OCI-LY1 (cell line): ENCODE results near the gene LCMT1.

ENCODE experiments used
- H2AFZ ChIP-seq: fragments of 200-600 bp; sonication (generic), shearing (Covaris generic); 2 replicates; pipeline ENCODE4 v1.6.0; 2014; ENCODE audit warnings: antibody characterized with exemption, mild to moderate bottlenecking, low read length
- H3F3A ChIP-seq: fragments of 200-600 bp; sonication (generic), shearing (Covaris generic); 2 replicates; pipeline ENCODE4 v1.6.0; 2014; ENCODE audit warnings: mild to moderate bottlenecking, antibody characterized with exemption, low read length, moderate library complexity; ENCODE audit not compliant: insufficient read depth
- H3K27ac ChIP-seq: fragments of 200-600 bp; sonication (generic); 2 replicates; pipeline ENCODE4 v1.5.1; 2014; ENCODE audit warnings: low read length, mixed run types, mild to moderate bottlenecking, low read depth; ENCODE audit not compliant: poor library complexity, severe bottlenecking
- H3K27me3 ChIP-seq: fragments of 200-600 bp; sonication (generic); 2 replicates; pipeline ENCODE4 v1.6.0; 2014; ENCODE audit warnings: antibody characterized with exemption, mild to moderate bottlenecking, low read length, moderate library complexity; ENCODE audit not compliant: insufficient read depth
- H3K36me3 ChIP-seq: fragments of 200-600 bp; sonication (generic); 2 replicates; pipeline ENCODE4 v1.6.1; 2014; ENCODE audit warnings: mild to moderate bottlenecking, antibody characterized with exemption, low read length, moderate library complexity, mixed read lengths; ENCODE audit not compliant: insufficient read depth
- H3K4me1 ChIP-seq: fragments of 200-600 bp; sonication (generic); 2 replicates; pipeline ENCODE4 v1.5.1; 2014; ENCODE audit warnings: mild to moderate bottlenecking, low read length, moderate library complexity; ENCODE audit not compliant: insufficient read depth, severe bottlenecking
- H3K4me2 ChIP-seq: fragments of 200-600 bp; sonication (generic), shearing (Covaris generic); 2 replicates; pipeline ENCODE4 v1.6.1; 2014; ENCODE audit warnings: low read length
- H3K4me3 ChIP-seq: fragments of 200-600 bp; sonication (generic); 2 replicates; pipeline ENCODE4 v1.5.1; 2014; ENCODE audit warnings: low read length, low read depth, mild to moderate bottlenecking, mixed read lengths; ENCODE audit not compliant: poor library complexity, severe bottlenecking
- H3K79me2 ChIP-seq: fragments of 200-600 bp; shearing (Covaris generic); 2 replicates; pipeline ENCODE4 v1.6.1; 2016; ENCODE audit warnings: mixed run types, low read length, mixed read lengths; ENCODE audit not compliant: insufficient read depth
- H3K9ac ChIP-seq: fragments of 200-600 bp; sonication (generic), shearing (Covaris generic); 2 replicates; pipeline ENCODE4 v1.6.1; 2014; ENCODE audit warnings: mild to moderate bottlenecking, low read length, mixed read lengths
- H3K9me2 ChIP-seq: fragments of 200-600 bp; sonication (generic), shearing (Covaris generic); 2 replicates; pipeline ENCODE4 v1.6.1; 2014; ENCODE audit warnings: low read depth, mild to moderate bottlenecking, low read length, mixed read lengths
- H3K9me3 ChIP-seq: fragments of 200-600 bp; shearing (Covaris generic); 2 replicates; pipeline ENCODE4 v1.6.1; 2014; ENCODE audit warnings: low read length, mixed read lengths
- H4K20me1 ChIP-seq: fragments of 200-600 bp; sonication (generic), shearing (Covaris generic); 2 replicates; pipeline ENCODE4 v1.6.0; 2016; ENCODE audit warnings: mild to moderate bottlenecking, low read length; ENCODE audit not compliant: insufficient read depth
- CTCF ChIP-seq: fragments of 200-600 bp; sonication (generic), shearing (Covaris generic); IDR thresholded peaks from 2 replicates; pipeline ENCODE4 v1.5.1; 2017; ENCODE audit warnings: mild to moderate bottlenecking, antibody characterized with exemption, low read length, moderate library complexity, mixed read lengths
- EZH2 ChIP-seq: fragments of 200-600 bp; sonication (generic), shearing (Covaris generic); IDR thresholded peaks from 2 replicates; pipeline ENCODE4 v1.8.0; 2017; ENCODE audit warnings: borderline replicate concordance, mixed run types, mild to moderate bottlenecking, antibody characterized with exemption, low read length, moderate library complexity, mixed read lengths

Gene LCMT1

DNA sequence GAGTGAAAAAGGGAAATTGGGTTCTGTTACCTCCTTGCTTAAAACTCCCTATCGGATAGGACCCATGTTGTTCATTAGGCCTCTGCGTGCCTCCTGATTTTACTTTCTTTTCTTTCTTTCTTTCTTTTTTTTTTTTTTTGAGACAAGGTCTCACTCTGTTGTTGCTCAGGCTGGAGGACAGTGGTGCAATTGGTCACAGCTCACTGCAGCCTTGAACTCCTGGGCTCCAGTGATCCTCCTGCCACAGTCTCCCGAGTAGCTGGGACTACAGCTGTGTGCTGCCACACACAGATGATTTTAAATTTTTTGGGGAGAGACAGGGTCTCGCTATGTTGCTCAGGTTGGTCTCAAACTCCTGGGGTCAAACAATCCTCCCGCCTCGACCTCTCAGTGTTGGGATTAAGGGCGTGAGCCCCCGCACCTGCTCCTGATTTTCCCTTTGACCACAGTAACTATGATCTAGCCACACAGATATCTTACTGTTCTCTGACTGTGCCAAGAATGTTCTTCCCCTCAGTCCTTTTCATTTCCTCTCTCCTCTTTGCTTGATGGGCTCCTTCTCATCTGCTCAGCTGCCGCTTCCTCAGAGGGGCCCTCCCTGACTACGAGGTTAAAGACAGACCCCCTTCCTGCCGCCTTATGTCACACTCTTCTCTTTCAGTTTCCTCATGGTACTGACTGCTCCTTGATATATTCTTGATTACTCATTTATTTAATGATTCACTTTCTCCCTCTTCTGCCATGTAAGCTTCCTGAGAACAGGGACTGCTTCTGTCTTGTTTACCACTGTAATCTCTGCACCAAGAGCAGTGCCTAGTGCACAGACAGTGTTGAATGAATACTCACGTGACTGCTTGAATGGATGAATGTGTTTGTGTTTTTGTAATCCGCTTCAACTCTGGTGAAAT, 44.3 kb downstream of the LCMT1 start:
- Histone ChIP-seq H3K27me3 (no peaks in the 10 kb centered on the region), H3K9ac (no peak overlapping the region), H4K20me1 (no peaks in the 10 kb centered on the region), H3K4me2 (no peak overlapping the region), H3K36me3 (peaks cover 29% of the 10 kb centered on the region), H3K79me2 (no peaks in the 10 kb centered on the region), H3K4me1 (peaks cover 4% of the 10 kb centered on the region), H3F3A (no peaks in the 10 kb centered on the region), H3K9me3 (no peaks in the 10 kb centered on the region), H2AFZ (no peak overlapping the region), H3K4me3 (no peak overlapping the region), H3K9me2 (no peaks in the 10 kb centered on the region), H3K27ac (no peak overlapping the region)
- TF ChIP-seq EZH2 (no peak), CTCF (no peak)

DNA sequence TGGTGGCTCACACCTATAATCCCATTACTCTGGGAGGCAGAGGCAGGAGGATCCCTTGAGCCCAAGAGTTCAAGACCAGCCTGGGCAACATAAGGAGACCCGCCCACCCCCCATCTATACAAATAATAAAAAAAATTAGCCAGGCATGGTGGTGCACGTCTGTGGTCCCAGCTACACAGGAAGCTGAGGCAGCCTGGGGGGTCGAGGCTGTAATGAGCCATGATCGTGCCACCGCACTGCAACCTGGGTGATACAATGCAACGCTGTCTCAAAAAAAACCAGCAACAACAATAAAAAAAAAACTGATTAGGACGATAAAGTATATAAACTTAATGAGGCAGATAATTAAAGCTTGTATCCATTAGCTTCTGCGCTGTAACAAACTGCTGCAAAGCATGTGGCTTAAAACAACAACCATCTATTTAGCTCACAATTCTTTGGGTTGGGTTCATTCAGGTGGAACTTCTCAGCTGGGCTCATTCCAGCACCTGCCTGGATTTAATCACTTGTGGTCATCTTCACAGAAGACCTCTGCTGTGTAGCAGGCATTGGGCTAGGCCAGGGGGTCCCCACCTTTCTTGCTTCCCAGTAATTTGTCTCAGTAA, 45.8 kb downstream of the LCMT1 start:
- H3F3A ChIP-seq = no peaks in the 10 kb centered on the region
- no peak overlapping the region for H3K4me2 ChIP-seq
- no peak overlapping the region for H2AFZ ChIP-seq
- H3K9ac ChIP-seq = no peak overlapping the region
- no peaks in the 10 kb centered on the region for H3K9me2 ChIP-seq
- H3K79me2 ChIP-seq = no peaks in the 10 kb centered on the region
- H3K27me3 ChIP-seq = no peaks in the 10 kb centered on the region
- H3K27ac ChIP-seq = no peak overlapping the region
- peaks cover 36% of the 10 kb centered on the region for H3K36me3 ChIP-seq
- no peak overlapping the region for H3K4me3 ChIP-seq
- H3K9me3 ChIP-seq = no peaks in the 10 kb centered on the region
- no peaks in the 10 kb centered on the region for H4K20me1 ChIP-seq
- TF ChIP-seq CTCF = no peak
- TF ChIP-seq EZH2 = no peak
- H3K4me1 ChIP-seq = peaks cover 4% of the 10 kb centered on the region

- no peaks in the 10 kb centered on the region for H3K9me3 ChIP-seq
- H3K9me2 ChIP-seq = no peaks in the 10 kb centered on the region
- H2AFZ ChIP-seq = no peak overlapping the region
Observed at GRCh38 chr16:25158401-25158800, 46.9 kb downstream of the LCMT1 start.

More at GRCh38 chr16:25158401-25158800, 46.9 kb downstream of the LCMT1 start:
- Histone ChIP-seq H3K36me3 (peaks cover 36% of the 10 kb centered on the region), H3F3A (no peaks in the 10 kb centered on the region), H3K4me3 (no peak overlapping the region), H3K4me2 (no peak overlapping the region), H3K27me3 (no peaks in the 10 kb centered on the region), H3K9ac (no peak overlapping the region), H3K27ac (no peak overlapping the region), H3K4me1 (peaks cover 4% of the 10 kb centered on the region), H3K79me2 (no peaks in the 10 kb centered on the region), H4K20me1 (no peaks in the 10 kb centered on the region)
- TF ChIP-seq CTCF (no peak), EZH2 (no peak)
